SK-N-SH (cell line): ENCODE data around the gene INO80D. TPM values are rescaled to one million over a fixed set of nuclear protein-coding genes. Genes with fewer than 3 reads are reported as not detected.

Experiments used
- CTCF ChIA-PET: fragments of 300-600, 350-600 bp; formaldehyde crosslinking; extraction: SDS; loops from one replicate; lab custom pipeline; 2021; lab: Yijun Ruan, JAX
- POLR2A ChIA-PET: fragments of 350-600 bp; sonication (Branson Sonifier 250); formaldehyde crosslinking; extraction: SDS; loops from one replicate; lab custom pipeline; 2020; ENCODE audit warnings: antibody characterized with exemption, inconsistent platforms; lab: Yijun Ruan, JAX
- DNase-seq: peaks from one replicate; pipeline ENCODE4 v3.0.0; 2012
- H2AFZ ChIP-seq: fragments of 200-600 bp; sonication (generic); 2 replicates; pipeline ENCODE4 v1.8.1; 2016; ENCODE audit warnings: antibody characterized with exemption, mild to moderate bottlenecking, low read depth
- H3F3A ChIP-seq: fragments of 200-600 bp; sonication (generic); replicated peaks from 2 replicates; pipeline ENCODE3; 2016; ENCODE audit warnings: antibody characterized with exemption, mild to moderate bottlenecking; ENCODE audit not compliant: insufficient read depth
- H3K27ac ChIP-seq, 2 experiments: fragments of 200-500 bp in 1 of 2; fragments of 200-600 bp in 1 of 2; sonication (Bioruptor generic) in 1 of 2; sonication (generic), shearing (Covaris generic) in 1 of 2; 2 replicates each; pipeline versions ENCODE4 v1.5.1 to v1.6.1; 2014 to 2016; ENCODE audit warnings: low read depth in 2 of 2, inconsistent platforms in 1 of 2, low read length in 1 of 2, mild to moderate bottlenecking in 1 of 2, mixed read lengths in 1 of 2
- H3K27me3 ChIP-seq: fragments of 200-600 bp; sonication (generic), shearing (Covaris generic); 2 replicates; pipeline ENCODE4 v1.6.1; 2016; ENCODE audit warnings: mixed run types; ENCODE audit not compliant: insufficient read depth
- H3K36me3 ChIP-seq, 2 experiments: fragments of 200-500 bp in 1 of 2; fragments of 200-600 bp in 1 of 2; sonication (Bioruptor generic) in 1 of 2; sonication (generic) in 1 of 2; replicated peaks in 1 of 2; 2 replicates each; pipeline versions ENCODE3 to v1.5.1; 2014 to 2016; ENCODE audit warnings: low read length in 1 of 2, mild to moderate bottlenecking in 1 of 2; ENCODE audit not compliant: insufficient read depth in 2 of 2, control insufficient read depth in 1 of 2
- H3K4me1 ChIP-seq, 2 experiments: fragments of 200-500 bp in 1 of 2; fragments of 200-600 bp in 1 of 2; sonication (Bioruptor generic) in 1 of 2; sonication (generic), shearing (Covaris generic) in 1 of 2; 2 replicates each; pipeline versions ENCODE4 v1.5.1 to v1.6.1; 2014 to 2016; ENCODE audit warnings: low read depth in 1 of 2, low read length in 1 of 2, mixed run types in 1 of 2; ENCODE audit not compliant: insufficient read depth in 2 of 2, control insufficient read depth in 1 of 2
- H3K4me2 ChIP-seq: fragments of 200-600 bp; sonication (generic), shearing (Covaris generic); 2 replicates; pipeline ENCODE4 v1.6.1; 2017; ENCODE audit warnings: mixed run types
- H3K4me3 ChIP-seq, 2 experiments: fragments of 200-500 bp in 1 of 2; fragments of 200-600 bp in 1 of 2; sonication (Bioruptor generic) in 1 of 2; sonication (generic), shearing (Covaris generic) in 1 of 2; 2 replicates each; pipeline versions ENCODE4 v1.5.1 to v1.8.1; 2014 to 2016; ENCODE audit warnings: low read depth in 2 of 2, inconsistent platforms in 1 of 2, low read length in 1 of 2, mild to moderate bottlenecking in 1 of 2, mixed read lengths in 1 of 2, moderate library complexity in 1 of 2
- H3K79me2 ChIP-seq: fragments of 200-600 bp; sonication (generic); 2 replicates; pipeline ENCODE4 v1.8.1; 2017; ENCODE audit warnings: mild to moderate bottlenecking; ENCODE audit not compliant: insufficient read depth
- H3K9ac ChIP-seq: fragments of 200-600 bp; sonication (generic); 2 replicates; pipeline ENCODE4 v1.6.1; 2017; ENCODE audit warnings: mixed run types
- H3K9me2 ChIP-seq: fragments of 200-600 bp; sonication (generic); 2 replicates; pipeline ENCODE4 v1.6.1; 2017; ENCODE audit warnings: mixed run types
- H3K9me3 ChIP-seq: fragments of 200-600 bp; sonication (generic); 2 replicates; pipeline ENCODE4 v1.6.1; 2017; ENCODE audit warnings: mixed run types, mild to moderate bottlenecking, moderate library complexity
- H4K20me1 ChIP-seq: fragments of 200-600 bp; sonication (generic); 2 replicates; pipeline ENCODE4 v1.6.1; 2017; ENCODE audit warnings: mild to moderate bottlenecking, mixed run types; ENCODE audit not compliant: insufficient read depth
- CTCF ChIP-seq: fragments of 200-600 bp; sonication (generic); IDR thresholded peaks from 2 replicates; pipeline ENCODE4 v1.6.1; 2017; ENCODE audit warnings: antibody characterized with exemption, mild to moderate bottlenecking, moderate library complexity
- EP300 ChIP-seq, 2 experiments: IDR thresholded peaks; 2 replicates each; pipeline versions ENCODE4 v1.4.0 to v1.6.1; 2012; ENCODE audit warnings: borderline replicate concordance in 1 of 2, low read depth in 1 of 2, low read length in 1 of 2
- FOXJ3 ChIP-seq: sonication (generic); formaldehyde crosslinking; IDR thresholded peaks from 2 replicates; pipeline ENCODE4 v1.5.1; 2020; ENCODE audit warnings: mild to moderate bottlenecking, missing genetic modification reagents
- GABPA ChIP-seq: IDR thresholded peaks from 2 replicates; pipeline ENCODE4 v1.4.0; 2012; ENCODE audit warnings: low read depth, mild to moderate bottlenecking
- GATA2 ChIP-seq: sonication (generic); formaldehyde crosslinking; IDR thresholded peaks from 2 replicates; pipeline ENCODE4 v1.5.0; 2020; ENCODE audit warnings: mild to moderate bottlenecking, missing genetic modification reagents
- JUND ChIP-seq: IDR thresholded peaks from 2 replicates; pipeline ENCODE4 v1.4.0; 2012
- MAX ChIP-seq: IDR thresholded peaks from 2 replicates; pipeline ENCODE4 v1.4.0; 2012; ENCODE audit warnings: low read depth
- MEF2A ChIP-seq: IDR thresholded peaks from 2 replicates; pipeline ENCODE4 v1.4.0; 2012; ENCODE audit warnings: low read depth, borderline replicate concordance
- MXI1 ChIP-seq: IDR thresholded peaks from 2 replicates; pipeline ENCODE4 v1.6.1; 2012; ENCODE audit warnings: mild to moderate bottlenecking, low read depth, low read length, improper control_type of control experiment
- NFIC ChIP-seq: IDR thresholded peaks from 2 replicates; pipeline ENCODE4 v1.4.0; 2012; ENCODE audit warnings: borderline replicate concordance
- RAD21 ChIP-seq: IDR thresholded peaks from 2 replicates; pipeline ENCODE4 v1.6.1; 2012; ENCODE audit warnings: mild to moderate bottlenecking, low read length
- RXRA ChIP-seq: IDR thresholded peaks from 2 replicates; pipeline ENCODE4 v1.4.0; 2012; ENCODE audit warnings: low read depth, mild to moderate bottlenecking, borderline replicate concordance
- USF2 ChIP-seq: fragments of 150-350 bp; IDR thresholded peaks from 2 replicates; pipeline ENCODE4 v1.6.1; 2017; ENCODE audit warnings: antibody characterized with exemption, low read length, low read depth, borderline replicate concordance
- ZBTB33 ChIP-seq: IDR thresholded peaks from 2 replicates; pipeline ENCODE4 v1.4.0; 2012; ENCODE audit warnings: low read depth, borderline replicate concordance
- WGBS: methylation state at CpG from one replicate; pipeline ENCODE4 v1.1.6; 2017; ENCODE audit warnings: low lambda C conversion rate; 5-methylcytosine and 5-hydroxymethylcytosine counted together
- polyA plus RNA-seq, 3 experiments: library from polyadenylated mRNA; depleted of rRNA; stranded (reverse); fragments of >200 nt; gene quantifications; 2 replicates each; pipeline ENCODE4 v1.2.3, GENCODE V29; 2012

The INO80D gene
- polyA plus RNA-seq, 1 of the 3 experiments (the other 2 are of a cell fraction) = 0.69 TPM

- Histone ChIP-seq H3K9me2 (no peaks in the 10 kb centered on the region), H3K9ac (no peak overlapping the region), H3K27ac (no peak overlapping the region), H3K36me3 (peaks cover 2 to 39% of the 10 kb centered on the region in 2 experiments), H3F3A (peaks cover 11% of the 10 kb centered on the region), H3K27me3 (no peaks in the 10 kb centered on the region), H4K20me1 (no peaks in the 10 kb centered on the region), H3K79me2 (no peaks in the 10 kb centered on the region), H3K9me3 (no peaks in the 10 kb centered on the region), H3K4me3 (no peak overlapping the region), H3K4me1 (no peaks in the 10 kb centered on the region), H3K4me2 (no peak overlapping the region), H2AFZ (no peak overlapping the region)
- TF ChIP-seq EP300 (IDR thresholded peaks at IDR 0.05; ENCODE audit: borderline replicate concordance in 1 of 2, low read depth in 1 of 2, low read length in 1 of 2) (no peak), FOXJ3 (CRISPR knock-in tag) (no peak), GATA2 (CRISPR knock-in tag) (no peak), RXRA (no peak), USF2 (no peak), MXI1 (no peak), ZBTB33 (no peak), GABPA (no peak), RAD21 (no peak), JUND (no peak), MAX (no peak), NFIC (no peak)
- ChIA-PET CTCF (no interaction called here), POLR2A (no interaction called here)
- 95% methylated on average over 4 of the region's 4 CpGs for WGBS
- no peak for DNase-seq
Observed at GRCh38 chr2:206011018-206011614, 74.9 kb downstream of the INO80D start.

GRCh38 chr2:206004004-206004693 is 81.8 kb downstream of the INO80D start:
- H3K36me3 ChIP-seq = peaks cover 18 to 25% of the 10 kb centered on the region in 2 experiments
- ChIA-PET POLR2A (no interaction called here), CTCF (interaction anchor here (1.1 kb wide), 1 partner anchor 9 kb away, joined by 4 read pairs; no protein-coding TSS in a partner anchor)
- peaks cover 0 to 4% of the 10 kb centered on the region in 2 experiments; a peak in 3 of 4 replicates for H3K4me1 ChIP-seq
- H3K27ac ChIP-seq = no peak overlapping the region
- DNase-seq = peak; percentile 14
- peaks cover 7% of the 10 kb centered on the region for H3F3A ChIP-seq
- TF ChIP-seq MEF2A (no peak), RAD21 (peak; percentile 54), CTCF (peak; percentile 46)
- no peaks in the 10 kb centered on the region for H3K27me3 ChIP-seq
- H3K9me2 ChIP-seq = no peaks in the 10 kb centered on the region
- WGBS = 94% methylated on average over 8 of the region's 8 CpGs
- H4K20me1 ChIP-seq = no peaks in the 10 kb centered on the region
- no peak overlapping the region for H2AFZ ChIP-seq
- no peak overlapping the region for H3K9ac ChIP-seq
- no peaks in the 10 kb centered on the region for H3K9me3 ChIP-seq
- H3K79me2 ChIP-seq = no peaks in the 10 kb centered on the region
- no peak overlapping the region for H3K4me2 ChIP-seq
- no peak overlapping the region for H3K4me3 ChIP-seq
